Measurements from ENCODE around the gene SMC6.

GRCh38 chr2:17683981-17684380 is 69.6 kb downstream of the SMC6 start:
- TF ChIP-seq CTCF (IDR thresholded peaks at IDR 0.05) (no peak), POLR2A (IDR thresholded peaks at IDR 0.05) (no peak)
